ENCODE results near the gene PCSK5. TPM values are rescaled to one million over a fixed set of nuclear protein-coding genes. Genes with fewer than 3 reads are reported as not detected.

PCSK5 gene
- total RNA-seq, 4 donors from 2014 or later, result 22.0 to 37.4 (median 27.8) TPM

DNA sequence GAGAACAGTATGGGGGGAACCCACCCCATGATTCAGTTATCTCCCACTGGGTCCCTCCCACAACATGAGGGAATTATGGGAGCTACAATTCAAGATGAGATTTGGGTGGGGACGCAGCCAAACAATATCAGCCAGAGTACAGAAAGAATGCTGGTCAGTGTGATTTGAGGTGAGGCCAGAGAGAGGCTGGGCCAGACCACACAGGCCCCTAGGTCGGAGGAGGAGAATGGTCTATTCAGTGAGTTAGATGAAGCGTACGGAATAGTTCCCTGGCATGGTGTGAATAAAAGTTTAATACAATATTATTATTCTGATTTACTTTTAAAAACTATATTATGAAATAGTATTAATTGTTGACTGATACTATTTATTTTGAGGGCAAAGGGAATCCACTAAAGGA lies 39.7 kb downstream of the PCSK5 start:
- Histone ChIP-seq H3K36me3 (peaks cover 5 to 23% (median 11%) of the 10 kb centered on the region in 4 donors), H3K9me3 (no peaks in the 10 kb centered on the region), H3K27me3 (no peaks in the 10 kb centered on the region), H3K27ac (replicated peaks in 1 of 4) (peak overlapping the region in 2 of 4 donors; percentile 55 to 59), H3K4me3 (no peak overlapping the region), H3K4me1 (peaks cover 0 to 18% (median 12%) of the 10 kb centered on the region in 4 donors)
- intact Hi-C loops (cut with DNase I), result no loop called here
- DNase-seq (ENCODE audit: extremely low spot score), result no peak
- WGBS, result 90% methylated on average over 4 of the region's 4 CpGs
- TF ChIP-seq POLR2AphosphoS5 (IDR thresholded peaks at IDR 0.05) (no peak), POLR2A (IDR thresholded peaks at IDR 0.05; ENCODE audit: low read depth) (no peak), CTCF (IDR thresholded peaks at IDR 0.05) (no peak), EP300 (IDR thresholded peaks at IDR 0.05) (no peak)

GRCh38 chr9:75930730-75931321 lies 40.4 kb downstream of the PCSK5 start:
- 39% methylated on average over 3 of the region's 3 CpGs for WGBS
- intact Hi-C loops (cut with DNase I), result no loop called here

GRCh38 chr9:75933982-75934381 lies 43.5 kb downstream of the PCSK5 start:
- H3K4me1 ChIP-seq, result peaks cover 0 to 18% (median 12%) of the 10 kb centered on the region in 4 donors
- H3K4me3 ChIP-seq, result no peak overlapping the region
- no peaks in the 10 kb centered on the region for H3K27me3 ChIP-seq
- no peak overlapping the region for H3K27ac ChIP-seq (replicated peaks in 1 of 4)
- TF ChIP-seq POLR2A (IDR thresholded peaks at IDR 0.05; ENCODE audit: low read depth), result no peak
- TF ChIP-seq POLR2AphosphoS5 (IDR thresholded peaks at IDR 0.05), result no peak
- TF ChIP-seq CTCF (IDR thresholded peaks at IDR 0.05), result no peak
- TF ChIP-seq EP300 (IDR thresholded peaks at IDR 0.05), result no peak
- intact Hi-C loops (cut with DNase I), result no loop called here
- 86% methylated on average over 7 of the region's 7 CpGs for WGBS
- H3K36me3 ChIP-seq, result peaks cover 5 to 24% (median 13%) of the 10 kb centered on the region in 4 donors
- DNase-seq (ENCODE audit: extremely low spot score), result no peak
- no peaks in the 10 kb centered on the region for H3K9me3 ChIP-seq

More at GRCh38 chr9:75930730-75931321, 40.4 kb downstream of the PCSK5 start:
- Histone ChIP-seq H3K4me3 (no peak overlapping the region), H3K27me3 (no peaks in the 10 kb centered on the region), H3K9me3 (no peaks in the 10 kb centered on the region), H3K36me3 (peaks cover 5 to 24% (median 13%) of the 10 kb centered on the region in 4 donors), H3K4me1 (peaks cover 0 to 18% (median 12%) of the 10 kb centered on the region in 4 donors), H3K27ac (replicated peaks in 1 of 4) (peak overlapping the region; percentile 13 to 59 (median 36))
- no peak for DNase-seq (ENCODE audit: extremely low spot score)
- TF ChIP-seq CTCF (IDR thresholded peaks at IDR 0.05) (no peak), EP300 (IDR thresholded peaks at IDR 0.05) (no peak), POLR2AphosphoS5 (IDR thresholded peaks at IDR 0.05) (no peak), POLR2A (IDR thresholded peaks at IDR 0.05; ENCODE audit: low read depth) (no peak)

- Histone ChIP-seq H3K4me1 (peaks cover 0 to 12% (median 10%) of the 10 kb centered on the region in 4 donors), H3K9me3 (no peaks in the 10 kb centered on the region), H3K27me3 (no peaks in the 10 kb centered on the region), H3K36me3 (peaks cover 5 to 24% (median 13%) of the 10 kb centered on the region in 4 donors), H3K4me3 (no peak overlapping the region), H3K27ac (replicated peaks in 1 of 4) (no peak overlapping the region)
- TF ChIP-seq EP300 (IDR thresholded peaks at IDR 0.05) (no peak), POLR2A (IDR thresholded peaks at IDR 0.05; ENCODE audit: low read depth) (no peak), CTCF (IDR thresholded peaks at IDR 0.05) (no peak), POLR2AphosphoS5 (IDR thresholded peaks at IDR 0.05) (no peak)
- intact Hi-C loops (cut with DNase I), result no loop called here
- DNase-seq (ENCODE audit: extremely low spot score), result no peak
- WGBS, result 73% methylated on average over 2 of the region's 2 CpGs
Measured at GRCh38 chr9:75935591-75935990, 45.1 kb downstream of the PCSK5 start.
